Stimulated activated CD4-positive, alpha-beta T cell treated with anti-CD3 and anti-CD28 coated beads, Interleukin-4, amount 100 ng/mL, for 48 hours (primary cell): ENCODE results near the gene MIA2.

Source experiments
- DNase-seq, 2 donors: peaks; one replicate each; pipeline ENCODE4 v3.0.0-alpha.2; 2020; ENCODE audit warnings: low read depth in 2 of 2

Gene MIA2

DNA sequence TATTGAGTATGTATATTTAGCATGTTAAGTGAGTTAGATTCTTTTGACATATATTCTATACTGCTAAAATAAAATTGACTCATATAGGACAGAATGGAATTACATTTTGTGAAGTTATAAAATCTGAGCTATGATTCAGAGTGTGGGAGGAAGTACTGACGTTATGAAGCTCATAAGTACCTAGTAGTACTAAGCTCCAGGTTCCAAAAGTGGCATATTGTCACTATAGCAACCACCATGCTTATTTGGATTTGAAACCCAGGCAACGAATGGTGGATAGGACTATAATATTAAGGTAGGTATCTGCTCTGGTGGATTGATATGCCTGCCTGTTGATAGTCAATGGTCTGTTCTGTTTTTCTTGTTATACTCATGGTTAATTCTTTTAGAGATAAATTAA is 200.7 kb downstream of the MIA2 start:
- no peak for DNase-seq

DNA sequence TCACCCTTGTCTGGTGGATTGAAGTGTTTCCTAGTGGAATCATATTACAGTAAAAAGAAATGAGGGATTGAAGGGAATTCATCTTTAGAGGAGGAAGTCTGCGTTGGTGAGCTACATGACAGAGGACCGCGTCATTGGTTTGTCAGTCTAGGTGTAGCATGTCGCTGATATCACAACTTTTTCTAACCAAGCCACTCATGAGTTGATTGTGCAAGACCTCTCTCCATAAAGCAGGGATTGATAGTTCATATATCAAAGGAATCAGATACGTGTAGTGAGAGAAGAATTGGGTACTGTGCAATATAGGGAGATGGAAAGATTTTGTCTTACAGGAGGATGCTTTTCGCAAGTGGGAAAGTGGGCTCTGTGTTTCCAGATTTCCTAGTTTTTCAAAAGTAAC is 201.5 kb downstream of the MIA2 start:
- no peak for DNase-seq
